Sigmoid colon (tissue), 7 donors: ENCODE data around the gene RPS6KA6. TPM values are rescaled to one million over a fixed set of nuclear protein-coding genes. Genes with fewer than 3 reads are reported as not detected.
A peak's percentile ranks its signal among the peaks of the same experiment; 100 is the strongest.

ENCODE experiments used
- DNase-seq: peaks from one replicate; pipeline ENCODE4 v3.0.0-alpha.2; 2019
- H3K27ac ChIP-seq, 4 donors: fragments of 200-600 bp; sonication (generic); one replicate each; pipeline ENCODE4 v1.5.1; 2016 to 2019; ENCODE audit warnings: mild to moderate bottlenecking in 1 of 4
- H3K27me3 ChIP-seq, 3 donors: fragments of 200-600 bp; sonication (generic); one replicate each; pipeline ENCODE4 v1.5.1; 2019; ENCODE audit warnings: mild to moderate bottlenecking in 1 of 3
- H3K36me3 ChIP-seq, 4 donors: fragments of 200-600 bp; sonication (generic); one replicate each; pipeline ENCODE4 v1.5.1; 2016 to 2019
- H3K4me1 ChIP-seq, 4 donors: fragments of 200-600 bp; sonication (generic); one replicate each; pipeline ENCODE4 v1.5.1; 2017 to 2019
- H3K4me3 ChIP-seq, 4 donors: fragments of 200-600 bp; sonication (generic); one replicate each; pipeline ENCODE4 v1.5.1; 2017 to 2019; ENCODE audit warnings: mild to moderate bottlenecking in 2 of 4, moderate library complexity in 1 of 4
- H3K9me3 ChIP-seq, 4 donors: fragments of 200-600 bp in 3 of 4; sonication (generic) in 3 of 4; one replicate each; pipeline versions ENCODE4 v1.5.1 to v1.6.1; 2013 to 2019
- CTCF ChIP-seq, 4 experiments: fragments of 450-650 bp in 3 of 4; fragments of 200-600 bp in 1 of 4; IDR thresholded peaks; one replicate each; pipeline ENCODE4 v1.5.1; 2016 to 2019; ENCODE audit warnings: antibody characterized with exemption in 4 of 4, mild to moderate bottlenecking in 3 of 4, moderate library complexity in 2 of 4
- EP300 ChIP-seq, 4 donors: sonication (generic); formaldehyde crosslinking; IDR thresholded peaks; one replicate each; pipeline ENCODE4 v1.6.1; 2017; ENCODE audit warnings: antibody characterized with exemption in 4 of 4
- POLR2A ChIP-seq, 2 donors: fragments of 450-650 bp; IDR thresholded peaks; one replicate each; pipeline ENCODE4 v1.6.1; 2016; ENCODE audit warnings: antibody characterized with exemption in 2 of 2, mild to moderate bottlenecking in 2 of 2, moderate library complexity in 2 of 2
- POLR2AphosphoS5 ChIP-seq, 4 donors: sonication (generic); formaldehyde crosslinking; IDR thresholded peaks; one replicate each; pipeline ENCODE4 v1.6.1; 2017; ENCODE audit warnings: antibody characterized with exemption in 4 of 4
- WGBS, 2 donors: extraction: QIAGEN DNeasy Blood & Tissue Kit; methylation state at CpG; one replicate each; pipeline ENCODE4 v1.1.7; 2013; 5-methylcytosine and 5-hydroxymethylcytosine counted together
- intact Hi-C: fragments of 100-400 bp; cut with DNase I; formaldehyde crosslinking; loops from one replicate; pipeline ENCODE4 v1.15.1; 2023
- polyA plus RNA-seq, 3 donors: library from polyadenylated mRNA; stranded (reverse); fragments of 200-250 nt; gene quantifications; one replicate each; pipeline ENCODE4 v1.2.3, GENCODE V29; 2013
- total RNA-seq, 4 donors: library from RNA; depleted of rRNA; stranded (reverse); fragments of >200 nt; gene quantifications; one replicate each; pipeline ENCODE4 v1.1.0, GENCODE V29; 2016
- donor health status: healthy with polysubstance abuse.
- donor health status: Bipolar disorder and iron deficiency.
- donor health status: healthy.

Gene RPS6KA6
- total RNA-seq (1 to 10 TPM; 2.5 to 7.2 (median 3.9) TPM), polyA plus RNA-seq (1 to 10 TPM; 1.8 to 2.7 (median 2.5) TPM)

- intact Hi-C loops: no loop called here
- Histone ChIP-seq H3K4me1 (peaks cover 0 to 7% (median 0%) of the 10 kb centered on the region in 4 donors), H3K9me3 (no peaks in the 10 kb centered on the region), H3K27me3 (no peaks in the 10 kb centered on the region), H3K4me3 (peak within 1 kb of the TSS; percentile 47 to 61 (median 59)), H3K27ac (peak within 1 kb of the TSS; percentile 47 to 66 (median 53)), H3K36me3 (no peaks in the 10 kb centered on the region)
- DNase-seq: peak; percentile 68
- WGBS, 2 donors: 1% methylated on average over 81 of the region's 81 CpGs
- TF ChIP-seq CTCF (IDR thresholded peaks at IDR 0.05): no peak
- TF ChIP-seq POLR2A (IDR thresholded peaks at IDR 0.05): no peak
- no peak for TF ChIP-seq POLR2AphosphoS5 (IDR thresholded peaks at IDR 0.05)
- TF ChIP-seq EP300 (IDR thresholded peaks at IDR 0.05): no peak
Measured at GRCh38 chrX:84187533-84188319, at the start of gene RPS6KA6. RPS6KA6 (minus strand) TSS chrX:84188199; CDS start chrX:84187899, 300 bp downstream.

- Histone ChIP-seq H3K4me3 (no peak overlapping the region), H3K9me3 (no peaks in the 10 kb centered on the region), H3K4me1 (no peaks in the 10 kb centered on the region), H3K27me3 (no peaks in the 10 kb centered on the region), H3K27ac (no peak overlapping the region), H3K36me3 (no peaks in the 10 kb centered on the region)
- peak; percentile 60 for DNase-seq
- 91 to 97% methylated on average over 3 of the region's 3 CpGs for WGBS, 2 donors
- TF ChIP-seq POLR2AphosphoS5 (IDR thresholded peaks at IDR 0.05) (no peak), CTCF (IDR thresholded peaks at IDR 0.05) (no peak), EP300 (IDR thresholded peaks at IDR 0.05) (no peak), POLR2A (IDR thresholded peaks at IDR 0.05) (no peak)
- intact Hi-C loops: no loop called here
Measured at GRCh38 chrX:84224741-84225140, 36.7 kb upstream of the RPS6KA6 start.

- Histone ChIP-seq H3K27ac (no peak overlapping the region), H3K27me3 (no peaks in the 10 kb centered on the region), H3K4me3 (no peak overlapping the region), H3K4me1 (no peaks in the 10 kb centered on the region), H3K9me3 (no peaks in the 10 kb centered on the region), H3K36me3 (no peaks in the 10 kb centered on the region)
- TF ChIP-seq POLR2AphosphoS5 (IDR thresholded peaks at IDR 0.05) (no peak), EP300 (IDR thresholded peaks at IDR 0.05) (no peak), CTCF (IDR thresholded peaks at IDR 0.05) (no peak)
- intact Hi-C loops: no loop called here
- DNase-seq: no peak
Measured at GRCh38 chrX:84223261-84223660, 35.3 kb upstream of the RPS6KA6 start.

GRCh38 chrX:84221181-84221580 is 33.2 kb upstream of the RPS6KA6 start:
- TF ChIP-seq EP300 (IDR thresholded peaks at IDR 0.05) (no peak), CTCF (IDR thresholded peaks at IDR 0.05) (no peak), POLR2A (IDR thresholded peaks at IDR 0.05) (no peak), POLR2AphosphoS5 (IDR thresholded peaks at IDR 0.05) (no peak)
- 72 to 73% methylated on average over 2 of the region's 2 CpGs for WGBS, 2 donors
- intact Hi-C loops: no loop called here
- H3K27ac ChIP-seq: no peak overlapping the region
- no peaks in the 10 kb centered on the region for H3K4me1 ChIP-seq
- no peaks in the 10 kb centered on the region for H3K27me3 ChIP-seq
- no peaks in the 10 kb centered on the region for H3K9me3 ChIP-seq
- no peak overlapping the region for H3K4me3 ChIP-seq
- DNase-seq: no peak
- no peaks in the 10 kb centered on the region for H3K36me3 ChIP-seq
